ENCODE measurements around the gene GNAZ.
A peak's percentile ranks its signal among the peaks of the same experiment; 100 is the strongest.
"Not testable (repeated sequence)": the region's sequence is repeated elsewhere in the genome, so short reads cannot be mapped to it uniquely, and the experiment has no call there.

Gene GNAZ

GRCh38 chr22:23122216-23122957, 52.1 kb downstream of the GNAZ start:
- DNase-seq: no peak

- no peak for DNase-seq
Measured at GRCh38 chr22:23122992-23123803, 52.9 kb downstream of the GNAZ start.

GRCh38 chr22:23123804-23124254, 53.5 kb downstream of the GNAZ start:
- no peak for DNase-seq

- DNase-seq: no peak
Measured at GRCh38 chr22:23124611-23125511, 54.5 kb downstream of the GNAZ start.

GRCh38 chr22:23125512-23126103, 55.3 kb downstream of the GNAZ start:
- no peak for DNase-seq

- DNase-seq: no peak
Measured at GRCh38 chr22:23126165-23127054, 56.1 kb downstream of the GNAZ start.

- DNase-seq: no peak
Measured at GRCh38 chr22:23127055-23127756, 56.9 kb downstream of the GNAZ start.

- no peak for DNase-seq
Measured at GRCh38 chr22:23127788-23128187, 57.5 kb downstream of the GNAZ start.

GRCh38 chr22:23128269-23129108, 58.2 kb downstream of the GNAZ start:
- DNase-seq: peak; percentile 79

GRCh38 chr22:23129149-23129548, 58.8 kb downstream of the GNAZ start:
- no peak for DNase-seq

GRCh38 chr22:23130697-23131096, 60.4 kb downstream of the GNAZ start:
- DNase-seq: no peak

- DNase-seq: no peak
Measured at GRCh38 chr22:23131931-23132330, 61.6 kb downstream of the GNAZ start.

GRCh38 chr22:23132376-23133091, 62.2 kb downstream of the GNAZ start:
- no peak for DNase-seq

GRCh38 chr22:23133922-23134321, 63.6 kb downstream of the GNAZ start:
- no peak for DNase-seq

GRCh38 chr22:23136991-23137390, 66.7 kb downstream of the GNAZ start:
- DNase-seq: not testable (repeated sequence)

- no peak for DNase-seq
Measured at GRCh38 chr22:23137468-23137867, 67.1 kb downstream of the GNAZ start.

- peak; percentile 81 for DNase-seq
Measured at GRCh38 chr22:23137905-23138561, 67.7 kb downstream of the GNAZ start.

- DNase-seq: no peak
Measured at GRCh38 chr22:23138584-23139435, 68.5 kb downstream of the GNAZ start.
